ENCODE results near the gene TNN.

GRCh38 chr1:175062339-175062738, 5.3 kb upstream of the TNN start:
- TF ChIP-seq CTCF (conservative IDR thresholded peaks at IDR 0.05; ENCODE audit: low read depth, low read length): no peak
- no peak for TF ChIP-seq EZH2 (IDR thresholded peaks at IDR 0.05; ENCODE audit: borderline replicate concordance, low read depth, low read length, poor library complexity, severe bottlenecking)

Data from A673 (cell line).